Peyer's patch (tissue), 4 donors: ENCODE data around the gene AIFM1. TPM values are rescaled to one million over a fixed set of nuclear protein-coding genes. Genes with fewer than 3 reads are reported as not detected.

Experiments used
- DNase-seq, 3 donors: peaks; one replicate each; pipeline ENCODE4 v3.0.0-alpha.2; 2017 to 2019
- H3K27ac ChIP-seq, 4 donors: fragments of 200-600 bp; sonication (generic); one replicate each; pipeline ENCODE4 v1.5.1; 2016 to 2019
- H3K27me3 ChIP-seq, 2 donors: fragments of 200-600 bp; sonication (generic); one replicate each; pipeline ENCODE4 v1.5.1; 2019
- H3K36me3 ChIP-seq, 3 donors: fragments of 200-600 bp; sonication (generic); one replicate each; pipeline ENCODE4 v1.5.1; 2016 to 2019
- H3K4me1 ChIP-seq, 4 donors: fragments of 200-600 bp; sonication (generic); one replicate each; pipeline ENCODE4 v1.5.1; 2016 to 2019
- H3K4me3 ChIP-seq, 4 donors: fragments of 200-600 bp; sonication (generic); 1 replicate in 3 of 4; 2 replicates in 1 of 4; pipeline ENCODE4 v1.5.1; 2016 to 2019; ENCODE audit warnings: mild to moderate bottlenecking in 1 of 4
- H3K9me3 ChIP-seq, 4 donors: fragments of 200-600 bp; sonication (generic); one replicate each; pipeline ENCODE4 v1.5.1; 2016 to 2019; ENCODE audit warnings: mild to moderate bottlenecking in 1 of 4
- CTCF ChIP-seq, 6 experiments: fragments of 450-650 bp in 4 of 6; fragments of 200-600 bp in 2 of 6; sonication (generic) in 1 of 6; IDR thresholded peaks; one replicate each; pipeline ENCODE4 v1.5.1; 2017 to 2019; ENCODE audit warnings: antibody characterized with exemption in 6 of 6, mild to moderate bottlenecking in 3 of 6, moderate library complexity in 1 of 6
- POLR2A ChIP-seq, 2 donors: fragments of 450-650 bp; IDR thresholded peaks; one replicate each; pipeline ENCODE4 v1.5.1; 2017; ENCODE audit warnings: antibody characterized with exemption in 2 of 2, mild to moderate bottlenecking in 2 of 2, moderate library complexity in 2 of 2
- total RNA-seq, 4 donors: library from RNA; depleted of rRNA; stranded (reverse); fragments of >200 nt; gene quantifications; one replicate each; pipeline ENCODE4 v1.1.0, GENCODE V29; 2016

AIFM1 gene
- total RNA-seq, 4 donors from 2014 or later: 16.5 to 44.9 (median 37.4) TPM

GRCh38 chrX:130130990-130131389, 34.7 kb downstream of the AIFM1 start:
- H3K9me3 ChIP-seq: no peaks in the 10 kb centered on the region

GRCh38 chrX:130125091-130125874, 40.4 kb downstream of the AIFM1 start:
- Histone ChIP-seq H3K4me1 (peaks cover 0 to 3% (median 0%) of the 10 kb centered on the region in 4 donors), H3K27me3 (no peaks in the 10 kb centered on the region), H3K36me3 (peaks cover 0 to 2% (median 0%) of the 10 kb centered on the region in 3 donors), H3K4me3 (no peak overlapping the region), H3K27ac (peak overlapping the region in 2 of 4 donors; percentile 9 to 31), H3K9me3 (no peaks in the 10 kb centered on the region)
- DNase-seq: no peak
- TF ChIP-seq POLR2A (IDR thresholded peaks at IDR 0.05) (no peak), CTCF (IDR thresholded peaks at IDR 0.05) (no peak)

More at GRCh38 chrX:130130990-130131389, 34.7 kb downstream of the AIFM1 start:
- peaks cover 0 to 36% (median 0%) of the 10 kb centered on the region in 3 donors for H3K36me3 ChIP-seq
- TF ChIP-seq CTCF (IDR thresholded peaks at IDR 0.05) (no peak), POLR2A (IDR thresholded peaks at IDR 0.05) (no peak)
- H3K27me3 ChIP-seq: no peaks in the 10 kb centered on the region
- no peak for DNase-seq
- H3K27ac ChIP-seq: no peak overlapping the region
- H3K4me1 ChIP-seq: no peaks in the 10 kb centered on the region
- H3K4me3 ChIP-seq: no peak overlapping the region

DNA sequence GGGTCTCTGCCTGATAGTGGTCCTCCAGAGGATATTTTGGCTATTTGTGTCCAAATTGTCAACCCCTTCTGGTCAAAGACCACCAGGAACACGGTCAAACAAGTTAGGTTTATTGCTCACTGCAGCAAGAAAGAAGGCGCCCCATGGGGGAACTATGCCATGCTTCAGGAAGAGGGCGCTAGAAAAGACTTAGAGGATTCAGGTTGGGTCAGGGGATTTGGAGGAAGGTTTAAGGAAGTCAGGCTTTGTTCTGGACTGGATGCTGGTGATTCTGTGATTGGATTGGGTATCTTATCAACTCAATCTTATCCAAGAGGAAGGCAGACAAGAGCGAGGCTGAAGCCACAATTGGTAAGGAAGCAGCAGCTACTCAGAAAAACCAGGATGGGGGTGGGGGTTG, 41.1 kb downstream of the AIFM1 start:
- peak in 1 of 3 donors; percentile 15 for DNase-seq
- no peak for TF ChIP-seq CTCF (IDR thresholded peaks at IDR 0.05)
- no peak for TF ChIP-seq POLR2A (IDR thresholded peaks at IDR 0.05)
- H3K4me3 ChIP-seq: no peak overlapping the region
- no peaks in the 10 kb centered on the region for H3K9me3 ChIP-seq
- H3K36me3 ChIP-seq: no peaks in the 10 kb centered on the region
- peaks cover 0 to 3% (median 0%) of the 10 kb centered on the region in 4 donors for H3K4me1 ChIP-seq
- H3K27me3 ChIP-seq: no peaks in the 10 kb centered on the region
- peak overlapping the region in 1 of 4 donors; percentile 31 for H3K27ac ChIP-seq

- no peak for DNase-seq
- Histone ChIP-seq H3K4me1 (peaks cover 0 to 3% (median 0%) of the 10 kb centered on the region in 4 donors), H3K27ac (peak overlapping the region in 2 of 4 donors; percentile 70 to 78), H3K27me3 (no peaks in the 10 kb centered on the region), H3K36me3 (no peaks in the 10 kb centered on the region), H3K4me3 (peak overlapping the region in 2 of 4 donors; percentile 42 to 52), H3K9me3 (no peaks in the 10 kb centered on the region)
- TF ChIP-seq CTCF (IDR thresholded peaks at IDR 0.05) (no peak), POLR2A (IDR thresholded peaks at IDR 0.05) (no peak)
Observed at GRCh38 chrX:130121505-130121800, 44.2 kb downstream of the AIFM1 start.

- no peak for TF ChIP-seq POLR2A (IDR thresholded peaks at IDR 0.05)
- peak; percentile 44 to 78 (median 74) for TF ChIP-seq CTCF (IDR thresholded peaks at IDR 0.05)
- peak overlapping the region; percentile 25 to 52 (median 38) for H3K4me3 ChIP-seq
- H3K27me3 ChIP-seq: no peaks in the 10 kb centered on the region
- H3K27ac ChIP-seq: peak overlapping the region; percentile 60 to 78 (median 70)
- H3K36me3 ChIP-seq: no peaks in the 10 kb centered on the region
- DNase-seq: peak; percentile 67 to 87 (median 78)
- H3K9me3 ChIP-seq: no peaks in the 10 kb centered on the region
- peaks cover 0 to 3% (median 0%) of the 10 kb centered on the region in 4 donors for H3K4me1 ChIP-seq
Observed at GRCh38 chrX:130120746-130121504, 44.7 kb downstream of the AIFM1 start.
